GM18951 (cell line): ENCODE data around the gene GRIK1.
"Not testable (repeated sequence)": the region's sequence is repeated elsewhere in the genome, so short reads cannot be mapped to it uniquely, and the experiment has no call there.

Experiments used
- POLR2A ChIP-seq: IDR thresholded peaks from 4 replicates; pipeline ENCODE4 v1.6.1; 2011; ENCODE audit warnings: mild to moderate bottlenecking; ENCODE audit not compliant: insufficient read length, insufficient read depth; ENCODE audit errors: extremely low read depth
- in situ Hi-C: fragments of 300-500 bp; cut with MboI; formaldehyde crosslinking; loops from one replicate; pipeline ENCODE4 v1.12.0; 2022; ENCODE audit warnings: low sequenced_read_pairs, mixed read lengths, inconsistent platforms; ENCODE audit not compliant: unreplicated experiment

Gene GRIK1

DNA sequence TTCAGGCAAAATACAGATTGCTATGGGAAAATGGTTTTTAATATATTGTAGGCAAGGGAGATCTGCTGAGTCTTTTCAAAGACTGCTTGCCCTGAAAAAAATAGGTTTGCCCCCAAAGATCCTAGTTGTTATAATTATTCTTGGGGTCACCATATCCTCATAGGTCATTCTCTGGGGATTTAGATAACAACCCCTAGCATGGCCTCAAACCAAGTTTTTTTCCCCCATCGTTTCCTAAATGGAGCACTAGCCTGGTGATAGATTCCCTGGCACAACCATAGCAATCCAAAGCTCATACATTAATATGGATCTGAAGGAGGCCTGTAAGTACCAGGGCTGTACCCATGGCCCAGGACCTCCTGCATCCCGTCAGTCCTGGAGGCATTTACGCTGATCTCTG lies 325.9 kb downstream of the GRIK1 start:
- in situ Hi-C loops: no loop called here
- TF ChIP-seq POLR2A: no peak

DNA sequence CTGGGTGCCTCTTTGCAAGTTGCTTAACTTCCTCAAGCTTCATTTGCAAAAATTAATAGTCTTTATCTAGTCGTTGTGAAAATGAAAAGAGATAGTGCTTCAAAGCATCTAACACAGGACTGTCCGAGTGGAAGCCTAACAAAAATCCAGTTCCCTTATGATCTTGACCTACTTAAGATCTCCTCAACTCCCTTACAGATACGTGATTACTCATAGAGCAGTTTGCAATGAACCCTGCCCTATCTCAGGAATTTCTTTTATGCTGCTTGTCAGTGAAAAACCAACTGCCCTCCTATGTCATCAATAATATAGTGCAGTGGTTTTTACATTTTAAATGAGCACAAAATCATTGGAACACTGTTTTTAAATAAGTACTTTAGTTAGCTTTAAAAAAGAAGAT lies 326.8 kb downstream of the GRIK1 start:
- in situ Hi-C loops: no loop called here
- TF ChIP-seq POLR2A: no peak

DNA sequence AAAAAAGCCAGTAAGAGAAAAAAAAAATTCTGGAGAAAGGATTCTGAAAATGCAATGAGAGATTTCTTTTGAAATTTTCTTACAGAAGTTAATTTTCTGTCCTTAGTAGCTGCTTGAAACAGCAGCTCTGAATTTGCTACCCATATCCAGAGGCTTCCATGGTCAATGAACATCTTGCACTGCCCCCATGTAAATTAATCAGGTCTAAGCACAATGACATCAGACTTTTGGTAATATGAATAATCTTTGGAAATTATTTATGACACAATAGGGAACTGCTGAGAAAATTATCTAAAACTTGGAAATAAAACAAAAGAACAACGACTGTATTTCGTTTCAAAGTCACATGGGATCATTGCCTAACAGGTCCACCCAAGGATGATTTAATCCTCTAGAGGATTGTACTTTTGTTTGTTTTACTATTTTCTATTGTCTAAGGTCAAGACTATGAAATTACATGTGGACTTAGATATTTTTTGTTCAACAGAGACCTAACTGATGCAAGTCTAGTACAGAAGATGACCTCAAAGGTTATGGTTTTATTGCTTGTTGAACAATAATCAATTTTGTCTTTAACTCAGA lies 328.9 kb downstream of the GRIK1 start:
- no peak for TF ChIP-seq POLR2A
- in situ Hi-C loops: no loop called here

DNA sequence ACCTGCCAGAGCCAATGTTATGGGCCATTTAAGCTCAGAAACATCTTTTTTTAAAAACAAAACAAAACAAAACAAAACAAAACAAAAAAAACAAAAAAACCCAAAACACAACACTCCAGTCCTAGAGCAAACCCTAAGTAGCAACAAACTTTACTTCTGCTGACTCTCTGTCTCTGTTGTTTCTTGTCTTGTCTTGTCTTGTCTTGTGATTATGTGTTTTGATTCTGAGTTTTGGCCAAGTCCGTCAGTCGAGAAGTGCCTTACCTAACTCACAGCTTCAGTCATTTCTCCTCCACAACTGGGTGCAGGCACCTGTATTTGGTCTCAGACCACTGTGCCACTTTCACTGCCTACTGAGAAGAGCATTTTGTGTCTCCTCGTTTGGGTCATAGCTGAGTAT lies 333.2 kb downstream of the GRIK1 start:
- in situ Hi-C loops: no loop called here
- TF ChIP-seq POLR2A: no peak

DNA sequence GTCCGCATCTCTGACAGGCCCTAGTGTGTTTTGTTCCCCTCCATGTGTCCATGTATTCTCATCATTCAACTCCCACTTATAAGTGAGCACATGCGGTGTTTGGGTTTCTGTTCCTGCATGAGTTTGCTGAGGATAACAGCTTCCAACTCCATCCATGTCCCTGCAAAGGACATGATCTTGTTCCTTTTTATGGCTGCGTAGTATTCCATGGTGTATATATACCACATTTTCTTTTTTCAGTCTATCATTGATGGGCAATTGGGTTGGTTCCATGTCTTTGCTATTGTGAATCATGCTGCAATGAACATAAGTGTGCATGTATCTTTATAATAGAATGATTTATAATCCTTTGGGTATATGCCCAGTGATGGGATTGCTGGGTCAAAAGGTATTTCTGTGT lies 334.6 kb downstream of the GRIK1 start:
- in situ Hi-C loops: not testable (repeated sequence)

DNA sequence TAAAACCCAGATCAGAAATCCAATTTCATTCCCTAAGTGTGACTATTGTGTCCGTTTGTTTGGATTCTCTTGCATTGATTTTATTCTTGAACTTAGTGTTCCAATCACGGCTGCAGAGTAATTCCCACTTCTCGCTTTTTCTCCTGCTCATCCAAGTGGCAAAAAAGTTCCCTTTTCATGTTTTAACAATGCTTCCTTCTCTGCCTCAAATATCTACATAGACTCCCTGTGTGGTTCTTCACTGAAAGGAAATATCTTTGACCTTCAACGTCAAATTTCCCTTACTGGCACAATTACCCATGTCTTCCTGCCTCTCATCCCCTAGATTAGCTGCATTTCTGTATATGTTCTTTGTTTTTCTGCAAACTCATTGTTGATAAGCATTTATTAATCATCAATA lies 335.7 kb downstream of the GRIK1 start:
- TF ChIP-seq POLR2A: no peak
- in situ Hi-C loops: no loop called here

- no peak for TF ChIP-seq POLR2A
- in situ Hi-C loops: no loop called here
Observed at GRCh38 chr21:29601047-29601446, 338.7 kb downstream of the GRIK1 start.

GRCh38 chr21:29586696-29587095 lies 353.1 kb downstream of the GRIK1 start:
- in situ Hi-C loops: no loop called here
- no peak for TF ChIP-seq POLR2A

GRCh38 chr21:29585462-29585861 lies 354.3 kb downstream of the GRIK1 start:
- TF ChIP-seq POLR2A: no peak
- in situ Hi-C loops: no loop called here

GRCh38 chr21:29583424-29583924 lies 356.3 kb downstream of the GRIK1 start:
- in situ Hi-C loops: no loop called here
- no peak for TF ChIP-seq POLR2A

- no peak for TF ChIP-seq POLR2A
- in situ Hi-C loops: no loop called here
Observed at GRCh38 chr21:29582855-29583254, 356.9 kb downstream of the GRIK1 start.

- TF ChIP-seq POLR2A: no peak
Observed at GRCh38 chr21:29581393-29581792, 358.4 kb downstream of the GRIK1 start.

DNA sequence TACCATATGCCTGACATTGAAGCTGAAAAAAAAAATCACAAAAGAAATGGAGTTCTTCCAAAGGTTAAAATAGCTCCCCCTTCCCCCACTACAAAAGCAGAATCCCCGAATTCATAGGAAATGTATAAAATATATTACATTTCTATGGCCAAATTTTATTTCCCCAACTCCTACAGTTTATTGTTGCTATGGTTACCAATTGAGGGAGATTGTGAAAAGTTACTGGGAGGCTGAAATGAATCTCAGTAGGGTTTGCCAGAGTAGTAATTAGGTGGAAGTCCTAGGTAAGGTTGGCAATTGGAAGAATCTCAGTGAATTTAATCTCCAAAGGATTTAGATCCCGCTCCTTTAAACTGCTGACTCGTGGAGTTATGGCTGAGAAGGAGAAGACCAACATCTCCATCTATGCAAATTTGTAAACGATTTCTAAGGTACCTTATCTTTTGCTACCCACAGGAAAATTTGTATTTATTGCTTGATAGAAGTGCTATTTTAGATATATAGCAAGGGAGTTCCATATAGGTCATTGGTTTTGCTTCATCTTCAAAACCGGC lies 359.0 kb downstream of the GRIK1 start:
- TF ChIP-seq POLR2A: no peak
- in situ Hi-C loops: no loop called here

More at GRCh38 chr21:29581393-29581792, 358.4 kb downstream of the GRIK1 start:
- in situ Hi-C loops: no loop called here

- no peak for TF ChIP-seq POLR2A
- in situ Hi-C loops: no loop called here
Observed at GRCh38 chr21:29578306-29578705, 361.5 kb downstream of the GRIK1 start.
